Lung microvascular endothelial cell (primary cell): Measurements from ENCODE around the gene TEAD3. TPM values are rescaled to one million over a fixed set of nuclear protein-coding genes. Genes with fewer than 3 reads are reported as not detected.
"Not testable (repeated sequence)": the region's sequence is repeated elsewhere in the genome, so short reads cannot be mapped to it uniquely, and the experiment has no call there.

ENCODE experiments used
- DNase-seq, 2 donors: peaks; one replicate each; pipeline versions ENCODE4 v3.0.0 to v3.0.0-alpha.2; 2010; ENCODE audit warnings: low read depth in 2 of 2
- total RNA-seq: library from RNA; depleted of rRNA; stranded (reverse); fragments of >200 nt; gene quantifications from 2 replicates; pipeline ENCODE4 v1.2.1, GENCODE V29; 2014

The TEAD3 gene
- 0.20 and 0.22 TPM in 2 replicates for total RNA-seq

DNA sequence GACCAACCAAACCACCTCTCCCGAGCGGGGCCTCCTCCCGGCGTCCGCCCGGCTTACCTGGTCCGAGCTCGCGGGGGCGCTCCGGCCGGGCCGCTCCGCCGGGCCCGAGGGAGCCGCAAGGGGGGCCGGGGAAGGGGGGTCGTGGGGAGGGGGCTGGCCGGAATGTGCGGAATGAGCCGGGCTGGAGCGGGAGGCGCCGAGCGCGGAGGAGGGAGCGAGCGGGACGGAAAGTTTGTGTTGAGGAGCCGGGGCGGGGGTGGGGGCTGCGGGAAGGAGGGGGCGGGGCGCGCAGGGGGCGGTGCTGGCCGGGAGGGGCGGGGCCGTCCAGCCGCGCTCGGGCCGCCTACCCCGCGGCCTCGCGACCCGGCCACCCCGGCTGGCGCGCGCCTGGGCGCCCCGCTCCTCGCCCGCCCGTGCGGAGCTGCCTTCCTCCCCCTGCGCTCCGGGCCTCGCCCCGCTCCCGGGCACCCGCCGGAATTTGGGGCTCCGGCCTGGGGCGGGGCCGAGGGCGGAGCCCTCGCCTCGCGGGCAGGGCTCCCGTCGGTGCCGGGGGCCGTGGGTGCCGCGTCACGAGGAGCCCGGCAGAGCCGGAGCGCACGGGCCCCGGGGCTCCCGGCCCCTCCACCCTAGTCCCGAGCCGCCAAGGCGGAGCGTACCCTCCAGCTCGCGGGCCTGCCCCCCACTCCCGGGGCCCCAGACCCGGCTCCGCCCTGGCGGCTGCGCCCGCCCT is at the start of gene TEAD3:
TEAD3 (minus strand) TSS at position 239 of the 730 bp plus-strand sequence.
- peak; percentile 10 to 31 for DNase-seq

DNA sequence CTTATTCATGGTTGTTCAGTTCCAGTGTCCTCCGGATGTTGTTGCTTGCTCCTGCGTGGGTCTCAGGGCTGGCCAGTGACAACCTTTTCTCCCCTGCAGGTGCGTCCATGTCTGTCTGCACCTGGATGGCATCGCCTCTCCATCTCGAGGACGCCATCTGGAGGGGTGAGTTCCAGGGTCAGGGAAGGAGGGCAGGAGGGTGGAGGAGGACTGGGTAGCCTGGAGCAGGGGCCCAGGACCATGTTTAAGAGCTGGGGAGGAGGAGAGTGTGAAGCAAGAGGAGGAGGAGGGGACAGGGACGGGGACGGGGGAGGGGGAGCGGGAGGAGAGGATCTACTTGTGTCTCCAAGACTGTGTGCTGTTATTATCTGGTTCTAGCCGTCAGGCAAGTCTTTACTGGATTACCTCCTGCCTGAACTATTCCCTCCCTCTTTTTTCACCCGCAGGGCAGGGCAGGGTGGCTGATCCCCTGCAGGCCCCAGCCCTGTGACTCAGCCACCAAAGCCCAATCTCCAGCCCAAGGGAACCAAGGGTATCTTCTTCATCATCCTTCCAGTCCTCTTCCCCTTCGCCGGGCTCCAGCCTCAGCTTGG is 48.0 kb upstream of the TEAD3 start:
- DNase-seq, result no peak

DNA sequence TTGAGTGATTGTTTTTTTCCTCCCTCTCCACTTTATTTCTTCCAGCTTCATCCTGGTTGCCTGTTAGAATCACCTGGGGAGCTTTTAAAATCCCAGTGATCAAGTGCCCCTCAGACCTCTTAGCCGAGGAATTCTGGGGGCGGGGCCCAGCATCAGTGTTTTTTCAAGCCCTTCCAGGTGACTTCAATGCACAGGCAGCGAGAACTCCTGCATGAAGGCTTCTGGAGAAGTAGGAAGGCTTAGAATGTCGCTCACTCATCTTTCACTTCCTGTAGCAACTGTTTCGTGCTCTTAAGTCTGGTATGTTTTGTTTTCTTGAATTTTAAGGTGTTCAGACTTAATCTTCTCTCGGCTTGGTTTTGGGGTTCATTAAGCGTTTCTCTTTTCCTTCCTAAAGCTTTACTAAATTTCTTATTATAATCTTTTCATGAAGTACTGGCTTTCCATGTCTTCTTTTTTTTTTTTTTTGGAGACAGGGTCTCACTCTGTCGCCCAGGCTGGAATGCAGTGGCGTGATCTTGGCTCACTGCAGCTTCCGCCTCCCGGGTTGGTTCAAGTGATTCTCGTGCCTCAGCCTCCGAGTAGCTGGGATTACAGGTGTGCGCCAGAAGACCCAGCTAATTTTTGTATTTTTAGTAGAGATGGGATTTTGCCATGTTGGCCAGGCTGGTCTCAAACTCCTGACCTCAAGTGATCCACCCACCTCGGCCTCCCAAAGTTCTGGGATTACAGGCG is 46.7 kb upstream of the TEAD3 start:
- DNase-seq, result no peak

DNA sequence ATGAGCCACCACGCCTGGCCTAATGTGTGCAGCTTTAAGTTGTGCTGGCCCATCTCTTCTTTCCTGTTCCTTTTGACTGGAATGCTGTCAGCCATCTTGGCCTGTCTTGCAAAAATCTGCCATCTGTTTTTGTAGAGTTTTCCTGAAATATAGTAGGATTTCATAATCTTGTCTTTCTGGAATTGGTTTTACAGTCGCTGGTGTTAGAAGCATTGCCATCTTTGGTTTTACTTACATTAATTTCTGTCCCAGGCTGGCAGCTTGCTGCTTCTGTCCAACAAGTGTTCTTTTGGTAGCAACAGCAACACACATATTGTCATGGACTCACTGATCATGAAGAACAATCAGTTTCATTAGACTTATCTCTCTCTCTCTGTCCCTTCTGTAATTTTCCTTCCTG is 45.0 kb upstream of the TEAD3 start:
- DNase-seq, result no peak

DNA sequence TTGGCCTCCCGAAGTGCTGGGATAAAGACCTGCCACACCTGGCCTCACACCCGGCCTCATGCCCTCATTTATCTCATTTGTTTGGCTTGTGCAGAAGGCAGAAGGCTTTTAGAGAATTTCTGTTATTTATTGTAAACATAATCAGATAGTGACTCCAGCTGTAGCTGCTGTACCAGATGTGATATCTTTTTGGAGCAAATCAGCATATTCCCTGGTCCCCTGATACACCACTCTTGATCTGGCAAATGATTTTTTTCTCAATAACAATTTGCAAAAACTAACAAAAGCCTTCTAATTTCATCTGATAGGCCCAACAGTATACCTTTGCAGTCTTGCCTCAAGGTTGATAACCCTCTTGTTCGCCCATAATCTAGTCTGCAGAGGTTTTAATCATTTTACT is 42.3 kb upstream of the TEAD3 start:
- no peak for DNase-seq

DNA sequence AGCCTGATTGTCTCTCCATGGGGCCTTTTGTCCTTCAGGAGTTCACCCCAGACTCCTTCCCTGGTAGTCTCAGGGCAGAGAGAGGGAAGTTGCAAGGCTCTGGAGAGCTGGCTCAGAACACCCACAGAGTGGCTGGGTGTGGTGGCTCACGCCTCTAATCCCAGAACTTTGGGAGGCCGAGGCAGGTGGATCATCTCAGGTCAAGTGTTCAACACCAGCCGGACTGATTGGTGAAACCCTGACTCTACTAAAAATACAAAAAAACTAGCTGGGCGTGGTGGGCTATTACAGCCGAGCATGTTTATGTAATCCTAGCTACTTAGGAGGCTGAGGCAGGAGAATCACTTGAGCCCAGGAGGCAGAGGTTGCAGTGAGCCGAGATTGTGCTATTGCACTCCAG is 39.0 kb upstream of the TEAD3 start:
- not testable (repeated sequence) for DNase-seq

- DNase-seq, result no peak
These were observed 37.7 kb upstream of the TEAD3 start for GRCh38 chr6:35534407-35535170.

- no peak for DNase-seq
These were observed 37.1 kb upstream of the TEAD3 start for GRCh38 chr6:35533981-35534380.

GRCh38 chr6:35532126-35532525 is 35.2 kb upstream of the TEAD3 start:
- DNase-seq, result no peak

DNA sequence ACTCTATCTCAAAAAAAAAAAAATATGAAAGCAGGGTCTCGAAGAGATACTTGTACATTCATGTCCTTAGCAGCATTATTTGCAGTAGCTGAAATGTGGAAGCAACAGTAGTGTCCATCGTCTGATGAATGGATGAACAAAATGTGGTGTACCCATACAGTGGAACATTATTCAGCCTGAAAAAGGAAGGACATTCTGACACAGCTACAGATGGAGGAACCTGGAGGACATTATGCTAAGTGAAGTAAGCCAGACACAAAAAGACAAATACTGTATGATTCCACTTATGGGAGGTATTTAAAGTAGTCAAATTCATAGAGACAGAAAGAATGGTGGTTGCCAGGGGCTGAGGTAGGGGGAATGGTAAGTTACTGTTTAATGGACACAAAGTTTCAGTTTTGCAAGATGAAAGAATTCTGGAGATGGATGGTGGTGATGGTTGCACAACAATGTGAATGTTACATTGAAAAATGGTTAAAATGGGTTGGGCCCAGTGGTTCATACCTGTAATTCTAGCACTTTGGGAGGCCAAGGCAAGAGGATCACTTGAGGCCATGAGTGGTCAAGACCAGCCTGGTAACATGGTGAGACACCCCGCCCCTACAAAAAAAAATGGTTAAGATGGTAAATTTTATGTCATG is 27.6 kb upstream of the TEAD3 start:
- DNase-seq, result no peak

GRCh38 chr6:35522660-35523658 is 26.1 kb upstream of the TEAD3 start:
- DNase-seq, result peak; percentile 66 to 77

DNA sequence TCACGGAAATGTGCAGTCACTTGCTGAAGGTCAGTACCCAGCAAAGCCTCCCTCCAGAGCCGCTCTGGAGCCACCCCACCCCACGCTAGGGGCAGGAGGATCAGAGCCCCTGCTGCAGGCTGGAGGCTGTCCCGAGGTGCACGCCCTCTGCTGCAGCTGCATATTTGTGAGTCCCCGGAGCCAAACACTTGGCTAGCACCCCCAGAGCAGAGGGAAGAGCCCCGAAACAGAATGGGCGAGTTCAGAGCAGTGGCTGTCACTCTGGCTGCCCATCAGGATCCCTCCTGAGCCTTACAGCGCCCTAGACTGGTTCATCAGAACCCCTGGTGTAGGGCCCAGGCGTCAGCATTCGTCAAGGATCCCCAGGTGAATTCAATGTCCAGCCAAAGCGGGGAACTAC is 25.3 kb upstream of the TEAD3 start:
- no peak for DNase-seq

- DNase-seq, result no peak
These were observed 24.4 kb upstream of the TEAD3 start for GRCh38 chr6:35521235-35521634.

- DNase-seq, result no peak
These were observed 22.6 kb upstream of the TEAD3 start for GRCh38 chr6:35519313-35520015.

DNA sequence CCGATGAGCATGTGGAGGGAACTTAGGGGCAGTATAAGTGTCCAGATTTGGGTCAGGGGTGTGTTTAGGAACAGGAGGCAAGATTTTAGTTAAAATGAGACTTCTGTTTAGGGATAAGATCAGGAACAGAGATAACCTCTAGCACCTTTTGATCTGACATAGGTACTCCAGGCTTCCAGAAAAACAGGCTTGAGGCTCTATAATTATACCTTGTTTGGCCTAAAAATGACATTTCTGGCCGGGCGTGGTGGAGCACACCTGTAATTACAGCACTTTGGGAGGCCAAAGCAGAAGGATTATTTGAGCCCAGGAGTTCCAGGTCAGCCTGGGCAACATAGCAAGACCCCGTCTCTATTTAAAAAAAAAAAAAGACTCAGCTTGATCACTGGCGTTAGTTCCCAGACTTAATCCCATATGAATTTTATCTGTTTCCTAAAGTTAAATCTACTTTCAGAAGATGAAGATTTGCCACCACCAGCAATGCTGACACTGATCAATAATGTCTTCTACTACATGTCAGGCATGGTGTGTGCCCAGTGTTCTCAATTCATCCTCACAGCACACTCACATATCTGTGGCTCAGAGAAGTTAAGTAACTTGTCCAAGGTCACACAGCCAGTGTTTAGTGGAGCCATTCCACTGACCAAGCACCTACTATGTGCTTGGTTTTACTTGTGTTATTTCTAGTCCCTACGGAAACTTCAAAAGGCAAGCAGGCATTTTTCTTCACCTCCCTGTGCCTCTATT is 21.9 kb upstream of the TEAD3 start:
- DNase-seq, result no peak

GRCh38 chr6:35517978-35518377 is 21.1 kb upstream of the TEAD3 start:
- DNase-seq, result peak in 1 of 2 donors; percentile 22

- DNase-seq, result no peak
These were observed 19.8 kb upstream of the TEAD3 start for GRCh38 chr6:35516712-35517111.

- DNase-seq, result not testable (repeated sequence)
These were observed 19.1 kb upstream of the TEAD3 start for GRCh38 chr6:35515939-35516338.

DNA sequence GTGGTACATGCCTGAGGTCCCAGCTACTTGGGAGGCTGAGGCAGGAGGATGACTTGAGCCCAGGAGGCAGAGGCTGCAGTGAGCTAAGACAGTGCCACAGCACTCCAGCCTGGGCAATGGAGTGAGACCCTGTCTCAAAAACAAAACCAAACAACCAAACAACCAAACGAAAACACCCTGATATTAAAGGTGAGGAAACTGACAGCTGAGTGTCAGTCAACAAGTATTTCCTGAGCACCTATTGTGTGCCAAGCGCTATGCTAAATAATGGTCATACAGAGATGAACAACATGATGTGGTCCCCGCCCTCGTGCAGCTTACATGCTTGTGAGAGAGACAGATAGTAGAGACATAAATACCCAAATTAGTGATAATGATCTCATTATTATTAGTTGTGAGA is 17.7 kb upstream of the TEAD3 start:
- no peak for DNase-seq
